LNCaP clone FGC (cell line): ENCODE measurements around the gene SKI.

Experiments used
- DNase-seq: peaks from one replicate; pipeline ENCODE4 v3.0.0-alpha.2; 2011; ENCODE audit warnings: low read depth
- H3K4me3 ChIP-seq: 2 replicates; pipeline ENCODE4 v1.5.1; 2011; ENCODE audit warnings: mild to moderate bottlenecking, low read depth, low read length, control low read depth
- CTCF ChIP-seq: IDR thresholded peaks from 2 replicates; pipeline ENCODE4 v1.5.1; 2012; ENCODE audit warnings: mild to moderate bottlenecking; ENCODE audit not compliant: control insufficient read depth, insufficient read depth; ENCODE audit errors: extremely low read depth

The SKI gene

GRCh38 chr1:2346691-2347408 is 118.7 kb downstream of the SKI start:
- no peak for DNase-seq
- H3K4me3 ChIP-seq: no peak overlapping the region
- no peak for TF ChIP-seq CTCF

GRCh38 chr1:2347409-2347785 is 119.3 kb downstream of the SKI start:
- DNase-seq: no peak
- TF ChIP-seq CTCF: no peak
- H3K4me3 ChIP-seq: no peak overlapping the region

GRCh38 chr1:2347896-2348295 is 119.8 kb downstream of the SKI start:
- TF ChIP-seq CTCF: no peak
- no peak for DNase-seq
- no peak overlapping the region for H3K4me3 ChIP-seq

- no peak for TF ChIP-seq CTCF
- DNase-seq: no peak
- no peak overlapping the region for H3K4me3 ChIP-seq
These were observed 120.5 kb downstream of the SKI start for GRCh38 chr1:2348346-2349325.

- TF ChIP-seq CTCF: no peak
These were observed 121.7 kb downstream of the SKI start for GRCh38 chr1:2349806-2350205.

GRCh38 chr1:2350501-2350900 is 122.4 kb downstream of the SKI start:
- DNase-seq: no peak
- H3K4me3 ChIP-seq: no peak overlapping the region
- no peak for TF ChIP-seq CTCF

More at GRCh38 chr1:2349806-2350205, 121.7 kb downstream of the SKI start:
- DNase-seq: no peak
- H3K4me3 ChIP-seq: no peak overlapping the region
